ENCODE results near the gene CUEDC1.
"Not testable (repeated sequence)": the region's sequence is repeated elsewhere in the genome, so short reads cannot be mapped to it uniquely, and the experiment has no call there.

CUEDC1 gene

DNA sequence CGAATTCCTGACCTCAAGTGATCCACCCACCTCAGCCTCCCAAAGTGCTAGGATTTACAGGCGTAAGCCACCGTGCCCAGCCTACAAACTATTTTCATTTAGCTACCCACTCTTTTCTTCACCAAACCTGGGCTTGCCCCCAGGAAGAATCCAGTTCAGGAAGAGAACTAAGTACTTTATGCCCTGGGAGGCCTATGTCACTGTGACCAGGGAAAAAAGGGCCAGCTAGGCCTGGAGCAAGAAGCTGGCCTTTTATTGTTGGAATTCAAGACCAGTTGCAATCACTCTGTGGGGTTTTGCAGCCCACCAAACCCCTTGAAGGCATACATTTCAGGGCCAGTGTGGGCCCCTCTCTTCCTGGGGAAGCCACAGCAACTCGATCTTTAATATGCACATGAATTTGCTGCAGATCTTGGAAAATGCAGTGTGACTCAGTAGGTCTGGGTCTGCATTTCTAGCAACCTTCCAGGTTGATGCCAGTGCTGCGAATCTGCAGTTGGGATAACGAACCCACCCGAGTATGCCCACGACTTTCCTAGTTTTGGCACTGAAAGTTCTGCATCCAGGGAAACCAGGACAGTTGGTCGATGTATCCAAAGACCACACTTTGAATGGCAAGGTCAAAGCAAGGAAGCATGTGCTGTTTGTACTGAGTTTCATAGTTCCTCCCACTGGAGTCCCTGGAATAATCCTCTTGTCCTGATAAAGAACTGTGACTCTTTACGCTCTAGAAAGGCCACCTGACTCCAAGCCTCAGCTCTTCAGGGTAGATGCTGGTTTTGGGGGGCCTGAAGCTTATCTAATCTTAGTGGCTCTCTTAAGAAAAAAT lies 98.2 kb downstream of the CUEDC1 start:
- no peak for DNase-seq

DNA sequence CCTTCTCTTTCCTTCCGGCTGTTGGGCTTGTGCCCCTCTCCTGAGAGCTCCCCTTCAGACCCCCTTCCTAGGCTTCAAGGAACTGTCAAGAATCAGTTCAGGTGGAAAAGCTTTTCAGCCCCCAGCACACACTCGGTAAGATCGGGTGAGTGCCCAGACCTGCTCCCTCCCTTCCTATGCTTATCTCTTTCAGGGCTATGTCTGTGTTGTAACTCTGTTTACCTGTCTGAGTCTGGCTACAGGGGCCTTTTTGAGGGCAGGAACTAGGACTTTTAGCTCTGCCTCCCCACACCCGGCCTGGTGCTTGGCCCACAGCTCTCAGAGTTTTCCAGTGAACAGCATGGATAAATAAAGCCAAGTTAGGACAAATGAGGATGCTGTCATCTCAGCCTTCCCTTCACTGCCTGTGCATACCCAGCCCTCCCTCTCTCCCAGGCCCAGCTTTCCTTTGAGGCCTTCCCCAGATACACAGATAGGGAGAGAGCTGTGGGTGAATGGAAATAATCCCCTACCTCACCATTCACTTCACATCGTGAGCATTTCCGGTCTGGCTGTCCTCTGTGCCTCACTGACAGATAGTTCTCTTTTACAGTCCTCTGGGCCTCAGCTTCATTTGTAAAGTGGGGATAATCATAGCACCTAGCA lies 99.7 kb downstream of the CUEDC1 start:
- DNase-seq = no peak

DNA sequence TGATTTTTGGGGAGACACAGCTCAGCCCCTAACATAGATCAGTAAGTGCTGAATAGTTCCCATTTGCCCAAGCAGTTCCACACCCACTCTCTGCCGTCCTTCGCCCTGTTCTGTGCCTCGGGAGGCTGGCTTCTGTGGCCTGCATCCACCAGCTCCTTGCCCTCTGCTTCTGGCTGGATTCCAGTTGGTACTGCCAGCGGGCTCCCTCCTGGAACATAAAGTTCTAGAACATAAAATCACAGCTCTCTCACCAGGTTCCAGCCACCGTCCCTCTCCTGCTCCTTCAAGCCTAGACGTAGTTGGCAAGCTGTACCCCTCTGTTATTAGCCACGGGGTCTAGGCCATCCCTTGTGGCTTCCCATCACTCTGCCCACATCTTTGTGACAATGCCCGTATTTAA lies 101.5 kb downstream of the CUEDC1 start:
- DNase-seq = no peak

DNA sequence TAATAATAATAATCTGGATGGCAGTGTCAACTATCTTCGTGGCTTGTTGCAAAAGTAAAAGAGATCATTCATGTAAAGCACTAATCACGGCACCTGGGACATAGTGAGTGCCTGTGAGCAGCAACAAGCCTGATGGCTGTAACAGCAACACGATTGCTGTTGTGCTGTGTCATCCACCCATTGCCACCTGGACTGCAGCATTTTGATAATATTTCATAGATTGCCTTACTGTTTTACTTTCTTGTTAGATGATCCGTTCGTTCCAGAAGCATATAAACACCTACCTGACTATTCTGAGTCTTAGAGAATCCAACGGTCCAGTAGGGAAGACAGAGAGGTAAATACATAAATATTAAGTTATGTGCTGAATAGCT lies 102.3 kb downstream of the CUEDC1 start:
- no peak for DNase-seq

DNA sequence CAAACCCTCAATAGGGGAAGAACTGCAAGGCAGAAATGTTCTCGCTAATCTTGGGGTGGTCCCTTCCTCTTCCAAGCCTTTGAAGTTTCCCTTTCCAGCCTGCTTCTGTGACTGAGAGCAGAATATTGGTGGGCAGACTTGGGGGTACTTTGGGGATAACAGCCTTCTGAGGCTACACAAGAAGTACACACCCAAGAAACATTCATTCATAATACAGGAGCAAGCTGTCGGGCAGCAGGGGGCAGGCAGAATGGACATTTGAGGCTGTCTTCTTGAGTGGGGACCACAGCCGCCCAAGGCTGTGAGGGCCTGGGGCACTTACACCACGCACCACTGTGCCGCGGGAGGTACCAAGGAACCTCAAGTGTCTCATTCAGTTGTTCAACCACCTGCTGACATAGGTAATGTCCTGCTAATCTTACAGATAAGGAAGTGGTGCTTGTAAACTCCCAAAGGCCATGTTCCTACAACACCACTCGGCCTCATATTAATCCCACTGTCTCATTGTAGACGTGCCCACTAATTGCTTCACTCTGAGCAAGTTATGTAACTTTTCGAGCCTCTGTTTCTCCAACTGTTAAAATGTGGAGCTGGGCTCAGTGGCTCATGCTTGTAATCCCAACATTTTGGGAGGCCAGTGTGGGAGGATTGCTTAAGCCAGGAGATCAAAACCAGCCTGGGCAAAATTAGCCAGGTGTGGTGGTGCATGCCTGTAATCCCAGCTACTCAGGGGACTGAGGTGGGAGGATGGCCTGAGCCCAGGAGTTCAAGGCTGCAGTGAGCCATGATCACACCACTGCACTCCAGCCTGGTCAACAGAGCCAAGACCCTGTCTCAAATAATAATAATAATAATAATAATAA lies 102.9 kb downstream of the CUEDC1 start:
- no peak for DNase-seq

DNA sequence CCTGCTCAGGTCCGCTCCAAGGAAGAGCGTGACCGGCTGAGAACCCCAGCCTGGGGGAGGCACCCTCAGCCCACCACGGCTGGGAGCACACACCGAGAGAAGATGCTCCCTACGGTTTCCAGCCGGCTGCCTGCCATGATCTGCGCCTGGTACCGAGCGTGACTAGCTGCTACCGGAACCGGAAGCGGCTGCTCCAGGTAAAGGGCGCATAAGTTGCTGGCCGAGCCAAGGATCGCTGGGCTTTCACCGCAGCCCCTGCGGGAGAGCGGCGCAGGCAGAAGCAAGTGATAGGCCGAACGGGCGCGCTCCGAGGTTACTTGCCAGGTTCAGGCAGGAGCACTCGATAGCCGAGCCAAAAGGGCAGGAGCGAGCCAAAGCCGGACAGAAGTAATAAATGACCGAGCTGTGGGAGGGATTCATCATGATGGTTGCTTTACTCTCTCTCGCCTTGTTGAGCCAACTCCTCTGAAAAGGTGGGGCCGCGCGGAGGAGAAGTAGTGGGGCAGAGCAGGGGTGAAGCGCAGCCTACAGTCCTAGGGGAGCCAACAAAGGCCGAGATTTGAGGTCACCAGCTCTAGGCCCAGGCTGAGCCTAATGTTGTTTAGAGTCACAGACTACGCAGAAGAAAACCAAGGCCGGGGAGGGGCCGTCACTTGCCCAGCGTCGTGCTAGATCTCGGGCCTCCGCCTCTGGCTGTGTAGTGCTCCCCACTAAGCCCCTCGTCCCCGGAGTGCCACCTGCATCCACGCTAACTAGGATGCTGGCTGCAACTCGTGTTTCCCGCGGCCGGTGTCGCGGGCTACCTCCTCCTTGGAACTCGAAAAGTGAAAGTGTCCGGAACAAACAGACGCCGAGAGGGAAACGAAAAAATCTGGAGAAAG lies 105.1 kb downstream of the CUEDC1 start, which contains the start of gene MRPS23:
Gene MRPS23 (minus strand): TSS at position 171 of the 881 bp plus-strand sequence. CDS start 34 bp downstream, at position 137.
- DNase-seq = peak; percentile 97

DNA sequence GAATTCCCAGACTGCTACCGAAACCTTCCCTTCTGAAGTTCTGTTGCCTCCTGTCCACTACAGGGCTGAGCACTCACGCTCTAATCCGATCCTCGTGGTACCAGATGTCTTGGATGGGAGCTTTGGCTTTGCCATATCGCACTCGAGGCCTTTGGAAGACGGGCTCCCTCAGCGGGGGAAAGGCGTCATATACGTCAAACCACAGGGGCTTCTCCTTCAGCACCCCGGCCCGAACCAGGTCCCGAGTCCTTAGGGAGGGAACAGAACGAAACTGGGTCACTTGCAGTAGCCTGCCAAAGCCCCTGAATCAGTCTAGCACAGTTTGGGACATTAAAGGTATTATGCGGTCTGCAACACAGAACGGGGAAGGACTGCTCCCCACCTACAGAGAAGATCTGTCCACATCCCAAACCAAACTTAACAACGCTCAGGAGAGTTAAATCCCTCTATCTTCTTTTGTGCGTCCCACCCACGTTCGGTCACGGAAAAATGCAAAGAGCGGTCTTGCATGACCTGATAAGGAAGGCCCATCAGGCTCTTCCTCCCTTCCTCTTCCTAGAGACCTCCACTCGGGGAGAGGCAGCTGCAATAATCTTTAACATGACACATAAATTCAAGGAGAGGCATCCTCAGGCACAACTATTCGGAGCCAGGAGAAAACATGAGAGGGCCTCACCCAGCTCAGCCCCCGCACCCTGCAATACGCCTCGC lies 105.9 kb downstream of the CUEDC1 start:
- no peak for DNase-seq

DNA sequence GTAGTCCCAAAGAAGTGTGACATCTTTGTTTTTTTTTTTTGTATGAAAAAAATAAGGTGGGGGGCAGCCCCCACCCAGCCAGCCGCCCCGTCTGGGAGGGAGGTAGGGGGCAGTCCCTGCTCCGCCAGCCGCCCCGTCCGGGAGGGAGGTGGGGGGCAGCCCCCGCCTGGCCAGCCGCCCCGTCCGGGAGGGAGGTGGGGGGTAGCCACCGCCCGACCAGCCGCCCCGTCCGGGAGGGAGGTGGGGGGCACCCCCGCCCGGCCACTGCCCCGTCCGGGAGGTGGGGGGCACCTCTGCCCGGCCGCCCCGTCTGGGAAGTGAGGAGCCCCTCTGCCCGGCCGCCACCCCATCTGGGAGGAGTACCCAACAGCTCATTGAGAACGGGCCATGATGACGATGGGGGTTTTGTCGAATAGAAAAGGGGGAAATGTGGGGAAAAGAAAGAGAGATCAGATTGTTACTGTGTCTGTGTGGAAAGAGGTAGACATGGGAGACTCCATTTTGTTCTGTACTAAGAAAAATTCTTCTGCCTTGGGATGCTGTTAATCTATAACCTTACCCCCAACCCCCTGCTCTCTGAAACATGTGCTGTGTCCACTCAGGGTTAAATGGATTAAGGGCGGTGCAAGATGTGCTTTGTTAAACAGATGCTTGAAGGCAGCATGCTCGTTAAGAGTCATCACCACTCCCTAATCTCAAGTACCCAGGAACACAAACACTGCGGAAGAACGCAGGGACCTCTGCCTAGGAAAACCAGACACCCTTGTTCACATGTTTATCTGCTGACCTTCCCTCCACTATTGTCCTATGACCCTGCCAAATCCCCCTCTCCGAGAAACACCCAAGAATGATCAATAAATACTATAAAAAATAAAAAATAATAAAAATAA lies 108.9 kb downstream of the CUEDC1 start:
- DNase-seq = not testable (repeated sequence)

DNA sequence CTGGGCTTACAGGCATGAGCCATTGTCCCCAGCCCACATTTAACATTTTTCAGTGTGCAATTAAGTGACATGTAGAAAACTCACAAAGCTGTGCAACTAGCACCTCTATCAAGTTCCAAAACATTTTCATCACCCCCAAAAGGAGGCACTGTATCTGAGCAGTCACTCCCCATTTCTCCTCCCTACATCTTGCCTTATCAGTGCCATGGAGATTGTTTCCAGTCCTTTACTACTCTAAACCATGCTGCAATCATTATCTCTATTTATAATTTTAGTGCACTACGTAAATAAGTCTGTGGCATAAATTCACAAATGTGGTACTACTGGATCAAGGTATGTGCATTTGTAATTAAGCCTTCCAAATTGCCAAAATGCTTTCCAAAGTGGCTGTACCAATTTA lies 112.9 kb downstream of the CUEDC1 start:
- no peak for DNase-seq

DNA sequence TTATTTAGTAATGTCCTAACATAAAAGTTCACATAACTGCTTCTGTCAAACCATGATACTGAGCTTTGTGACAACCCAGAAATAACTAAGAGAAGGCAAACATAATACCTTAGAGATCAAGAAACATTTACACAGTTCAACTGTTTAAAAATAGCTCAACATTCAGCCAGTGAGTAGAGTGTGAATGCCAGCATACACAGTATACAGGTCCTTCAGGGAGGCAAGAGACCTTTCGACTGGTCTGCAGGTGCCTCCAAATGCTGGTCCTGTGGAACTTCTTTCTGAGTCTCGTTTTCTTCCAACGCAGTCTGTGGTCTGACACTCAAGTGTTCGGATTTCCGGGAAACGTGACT lies 115.7 kb downstream of the CUEDC1 start:
- DNase-seq = no peak

DNA sequence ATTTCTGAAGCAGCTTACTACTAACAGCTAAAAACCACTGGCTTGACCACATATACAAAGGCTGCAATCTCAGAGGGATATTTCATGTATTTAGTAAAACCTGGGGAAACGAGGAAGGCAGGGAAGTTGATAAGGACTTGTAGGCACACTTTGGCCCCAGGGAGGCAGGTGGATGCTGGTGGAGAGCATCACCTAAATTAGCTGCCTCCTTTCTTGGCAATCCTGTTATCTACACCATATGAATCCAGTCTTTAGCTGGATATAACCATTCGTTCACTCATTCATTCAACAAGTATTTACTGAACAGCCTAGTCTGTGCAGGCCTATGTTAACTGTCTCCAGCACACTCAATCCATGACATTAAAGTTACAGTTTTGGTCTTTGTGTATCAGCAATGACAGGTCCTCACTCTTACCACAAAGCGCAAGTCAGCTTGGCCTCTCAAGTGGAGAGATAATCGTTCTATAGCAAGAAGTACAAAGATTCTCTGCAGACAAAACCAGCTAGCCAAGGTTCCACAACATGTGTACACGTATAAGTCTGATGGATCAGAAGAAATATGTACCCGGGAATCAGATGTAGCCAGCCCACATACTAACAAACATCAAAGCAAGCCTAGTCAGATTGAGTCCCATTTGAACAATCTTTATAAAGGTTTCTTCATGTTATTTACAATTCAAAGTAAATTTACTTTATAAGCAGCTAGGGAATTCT lies 116.2 kb downstream of the CUEDC1 start:
- DNase-seq = no peak

DNA sequence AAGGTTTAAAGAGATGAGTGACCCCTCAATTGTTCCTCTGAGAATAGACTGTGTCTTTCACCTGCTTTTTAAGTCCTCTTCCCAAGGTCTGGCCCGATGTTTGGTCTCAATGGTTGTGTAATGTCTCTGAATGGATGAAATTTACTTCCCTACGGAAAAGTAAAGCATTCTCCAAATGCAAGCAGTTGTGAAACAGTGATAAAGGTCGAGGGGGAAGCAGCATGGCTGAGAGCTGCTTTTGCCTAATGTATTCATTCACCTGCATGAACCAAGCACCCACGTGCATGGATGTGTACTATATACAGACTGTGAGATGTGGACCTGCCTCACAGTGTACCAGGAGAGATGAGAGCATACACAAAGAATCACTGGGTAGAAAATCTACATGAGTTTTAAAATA lies 116.8 kb downstream of the CUEDC1 start:
- no peak for DNase-seq

DNA sequence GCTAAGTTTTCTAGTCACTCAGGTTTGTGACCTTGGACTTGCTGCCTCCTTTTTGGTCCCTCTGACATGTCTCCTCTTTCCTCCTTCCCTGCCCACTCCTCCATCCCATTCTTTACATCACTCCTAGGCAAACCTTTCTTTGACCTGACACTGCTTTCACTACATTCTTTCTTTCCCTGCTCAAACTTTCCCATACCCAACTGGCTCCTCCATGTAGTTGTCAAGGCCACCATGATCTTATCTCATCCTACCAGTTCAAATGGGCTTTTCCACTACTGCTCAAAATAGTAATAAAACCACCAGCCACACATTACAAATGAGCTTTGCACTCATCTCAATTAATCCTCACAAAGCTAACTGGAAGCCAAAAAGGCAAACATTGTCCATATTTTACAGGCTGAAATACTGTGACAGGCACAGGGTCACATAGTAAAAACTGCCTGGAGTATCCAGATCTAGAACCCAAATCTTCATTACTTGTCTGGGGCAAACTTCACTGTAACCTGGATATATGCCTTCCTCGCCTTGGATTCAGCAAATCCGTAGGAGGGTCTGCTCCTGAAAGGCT lies 119.8 kb downstream of the CUEDC1 start:
- no peak for DNase-seq

DNA sequence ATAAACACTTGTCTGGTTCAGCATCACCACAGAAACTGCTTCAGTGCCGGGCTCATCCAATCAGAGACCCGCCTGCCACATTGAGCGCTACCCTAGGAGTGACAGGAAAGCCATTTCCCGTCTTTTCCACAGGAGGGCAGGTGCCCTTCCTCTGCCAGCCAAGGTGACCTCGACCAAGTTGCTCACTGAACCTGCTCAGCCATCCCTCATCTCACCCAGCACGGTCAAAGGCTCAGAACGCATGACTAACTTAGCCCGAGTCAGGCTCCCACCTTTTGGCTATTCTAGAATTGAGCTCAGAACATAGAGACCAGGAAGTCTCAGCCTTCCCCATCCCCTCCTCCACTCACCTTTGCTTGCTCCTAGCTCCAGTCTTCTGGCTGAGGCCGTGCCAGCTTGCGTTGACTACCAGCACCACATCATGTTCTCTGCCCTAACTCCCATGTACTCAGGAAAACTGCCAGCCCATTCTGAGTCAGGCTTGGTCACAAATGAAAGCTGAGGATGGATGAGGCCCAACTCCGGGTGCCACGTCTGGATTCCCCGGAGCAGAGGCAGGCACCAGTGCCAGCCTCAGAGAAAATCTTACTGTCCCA lies 121.0 kb downstream of the CUEDC1 start:
- no peak for DNase-seq

DNA sequence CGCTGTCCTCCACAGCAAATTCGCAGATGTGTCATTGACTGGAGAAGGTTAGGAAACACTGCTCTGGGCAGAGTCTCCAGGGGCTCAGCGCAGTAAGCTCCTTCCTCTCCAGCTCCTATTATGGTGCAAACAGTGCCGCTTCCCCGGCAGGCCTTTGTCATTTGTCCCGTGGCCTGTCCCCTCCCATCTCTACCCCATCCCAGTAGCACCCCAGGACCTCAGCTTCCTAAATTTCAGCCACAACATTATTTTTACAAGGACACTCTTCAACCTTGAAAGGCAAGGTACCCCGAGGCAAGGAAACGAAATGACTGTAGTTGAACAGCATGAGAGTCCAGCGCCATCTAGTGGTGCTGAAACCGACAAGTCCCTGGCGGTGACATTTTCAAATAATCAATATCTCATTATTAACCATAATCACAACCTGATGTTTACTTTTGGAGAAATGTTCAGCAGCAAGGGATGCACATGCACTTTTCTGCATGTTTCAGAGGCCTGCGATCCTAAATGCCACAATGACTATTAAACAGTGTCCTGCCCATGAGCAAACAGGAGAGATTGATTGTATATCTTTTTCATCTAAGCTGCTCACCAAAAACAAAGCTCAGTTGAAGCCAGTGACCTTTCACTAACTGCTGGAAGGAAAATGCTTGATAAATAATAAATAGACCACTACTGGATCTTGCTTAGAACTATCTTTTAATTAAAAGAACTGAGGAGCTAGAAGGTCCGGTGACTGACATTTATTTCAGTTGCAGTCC lies 121.9 kb downstream of the CUEDC1 start:
- peak; percentile 68 for DNase-seq

DNA sequence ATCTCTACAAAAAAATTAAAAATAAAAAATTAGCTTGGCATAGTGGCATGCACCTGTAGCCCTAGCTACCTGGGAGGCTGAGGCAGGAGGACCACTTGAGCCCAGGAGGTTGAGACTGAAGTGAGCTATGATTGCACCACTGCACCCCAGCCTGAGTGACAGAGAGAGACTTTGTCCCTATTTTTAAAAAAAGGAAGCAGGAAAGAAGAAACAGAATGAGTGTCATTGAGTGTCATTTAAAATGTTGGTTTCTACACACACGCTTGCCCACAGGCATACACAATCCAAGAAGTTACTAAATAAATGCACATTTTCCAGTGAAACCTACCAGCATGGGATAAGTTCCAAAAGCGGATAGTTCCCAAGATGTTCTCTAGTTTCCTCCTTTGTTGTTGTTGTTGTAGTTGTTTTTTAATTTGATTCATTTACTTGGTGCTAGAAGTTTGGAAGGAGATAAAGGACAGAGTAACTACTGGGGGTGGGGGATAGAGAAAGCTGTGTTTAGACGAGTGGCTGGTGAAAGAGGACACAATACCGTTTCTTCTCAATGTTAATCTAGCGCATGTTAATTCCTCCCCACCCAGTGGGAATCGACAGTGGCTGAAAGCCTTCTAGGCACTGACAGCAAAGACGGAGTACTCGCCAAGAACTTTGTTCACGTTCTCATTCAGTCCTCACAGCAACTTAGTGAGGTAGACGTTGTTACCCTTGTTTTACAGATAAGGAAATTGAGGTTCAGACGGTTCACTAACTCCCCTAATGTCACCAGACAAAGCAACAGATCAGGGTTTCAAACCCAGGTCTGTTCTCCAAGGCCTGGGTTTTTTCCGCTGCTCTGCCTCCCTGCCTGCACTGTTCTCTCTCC lies 122.7 kb downstream of the CUEDC1 start:
- no peak for DNase-seq

DNA sequence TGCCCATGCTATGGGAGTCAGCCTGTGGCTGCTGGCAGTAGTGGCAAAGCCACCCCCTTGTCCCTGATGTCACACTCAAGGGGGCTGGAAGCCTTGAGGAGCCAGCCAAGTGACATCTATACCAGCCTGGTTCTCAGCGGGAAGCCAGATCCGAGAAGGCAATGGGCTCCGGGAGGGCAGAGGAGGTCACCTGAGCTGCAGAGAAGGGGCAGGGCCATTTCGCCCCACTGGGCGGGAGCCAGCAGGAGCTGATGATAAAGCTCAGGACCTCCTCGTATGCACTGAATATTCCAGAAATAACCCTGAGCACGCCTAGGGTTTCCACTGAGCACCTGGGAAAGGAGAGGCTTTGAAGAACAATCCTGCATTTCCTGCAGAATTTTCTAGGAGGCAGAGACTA lies 124.3 kb downstream of the CUEDC1 start:
- DNase-seq = no peak
